GM21390 (cell line): ENCODE data around the gene PRL.

ENCODE experiments used
- ATAC-seq: cut with Tn5 transposase; IDR thresholded peaks from one replicate; pipeline ENCODE4 v1.9.1; 2021; ENCODE audit not compliant: unreplicated experiment

The PRL gene

GRCh38 chr6:22296936-22297335 is at the start of gene PRL:
Gene PRL, minus strand, starts transcription at chr6:22297036. Its CDS starts 54 bp downstream, at chr6:22296982.
- ATAC-seq: no peak

- no peak for ATAC-seq
These were observed 47.0 kb upstream of the PRL start for GRCh38 chr6:22343864-22344263.

- no peak for ATAC-seq
These were observed 37.9 kb upstream of the PRL start for GRCh38 chr6:22334778-22335177.

- no peak for ATAC-seq
These were observed 37.0 kb upstream of the PRL start for GRCh38 chr6:22333802-22334201.

- no peak for ATAC-seq
These were observed 35.9 kb upstream of the PRL start for GRCh38 chr6:22332711-22333110.

- ATAC-seq: no peak
These were observed 35.4 kb upstream of the PRL start for GRCh38 chr6:22332216-22332615.

GRCh38 chr6:22330941-22331340 is 34.1 kb upstream of the PRL start:
- ATAC-seq: no peak

- no peak for ATAC-seq
These were observed 31.6 kb upstream of the PRL start for GRCh38 chr6:22328474-22328873.

GRCh38 chr6:22327881-22328280 is 31.0 kb upstream of the PRL start:
- no peak for ATAC-seq

GRCh38 chr6:22326500-22326899 is 29.7 kb upstream of the PRL start:
- ATAC-seq: no peak

- no peak for ATAC-seq
These were observed 28.6 kb upstream of the PRL start for GRCh38 chr6:22325481-22325880.

GRCh38 chr6:22323848-22324247 is 27.0 kb upstream of the PRL start:
- no peak for ATAC-seq

GRCh38 chr6:22322103-22323030 is 25.5 kb upstream of the PRL start:
- no peak for ATAC-seq

GRCh38 chr6:22320750-22321149 is 23.9 kb upstream of the PRL start:
- ATAC-seq: no peak

GRCh38 chr6:22318404-22318803 is 21.6 kb upstream of the PRL start:
- no peak for ATAC-seq

GRCh38 chr6:22313796-22314195 is 17.0 kb upstream of the PRL start:
- ATAC-seq: no peak

GRCh38 chr6:22308939-22309338 is 12.1 kb upstream of the PRL start:
- no peak for ATAC-seq

GRCh38 chr6:22306741-22307466 is 10.1 kb upstream of the PRL start:
- no peak for ATAC-seq

- no peak for ATAC-seq
These were observed 6.0 kb upstream of the PRL start for GRCh38 chr6:22302838-22303237.

GRCh38 chr6:22300273-22300998 is 3.6 kb upstream of the PRL start:
- no peak for ATAC-seq

- no peak for ATAC-seq
These were observed 1.6 kb upstream of the PRL start for GRCh38 chr6:22298475-22298890.
